ENCODE measurements around the gene CACNA2D3. TPM values are rescaled to one million over a fixed set of nuclear protein-coding genes. Genes with fewer than 3 reads are reported as not detected.

CACNA2D3 gene
- total and polyA plus RNA-seq, 12 donors = 0.26 to 13.7 (median 2.8) TPM; not detected in 1

- Histone ChIP-seq H3K36me3 (replicated peaks in 1 of 2) (no peaks in the 10 kb centered on the region), H3K27me3 (no peaks in the 10 kb centered on the region), H3K27ac (no peak overlapping the region), H3K4me1 (replicated peaks in 1 of 2) (peaks cover 22 to 31% of the 10 kb centered on the region in 2 donors), H3K4me3 (no peak overlapping the region), H3K9me3 (replicated peaks in 1 of 3) (no peaks in the 10 kb centered on the region)
- WGBS, 4 donors = 53 to 77% (median 66%) methylated on average over 3 of the region's 3 CpGs
- no peak for TF ChIP-seq POLR2A (IDR thresholded peaks at IDR 0.05)
- TF ChIP-seq CTCF (IDR thresholded peaks at IDR 0.05) = no peak
- no peak for DNase-seq
- intact Hi-C loops (cut with DNase I) = no loop called here
These were observed 767.4 kb downstream of the CACNA2D3 start for GRCh38 chr3:54889731-54890130.

GRCh38 chr3:54891540-54891897 is 769.2 kb downstream of the CACNA2D3 start:
- Histone ChIP-seq H3K36me3 (replicated peaks in 1 of 2) (no peaks in the 10 kb centered on the region), H3K27ac (peak overlapping the region in 4 of 5 donors; percentile 65 to 86 (median 76)), H3K4me3 (no peak overlapping the region), H3K4me1 (replicated peaks in 1 of 2) (peaks cover 22 to 31% of the 10 kb centered on the region in 2 donors), H3K27me3 (no peaks in the 10 kb centered on the region), H3K9me3 (replicated peaks in 1 of 3) (no peaks in the 10 kb centered on the region)
- WGBS, 4 donors = 9 to 12% (median 11%) methylated on average over 5 of the region's 5 CpGs
- peak; percentile 26 to 68 (median 64) for TF ChIP-seq CTCF (IDR thresholded peaks at IDR 0.05)
- TF ChIP-seq POLR2A (IDR thresholded peaks at IDR 0.05) = no peak
- intact Hi-C loops (cut with DNase I) = no loop called here
- DNase-seq = peak; percentile 85 to 94 (median 93)

- intact Hi-C loops (cut with DNase I) = no loop called here
- peak overlapping the region in 3 of 5 donors; percentile 18 to 81 (median 65) for H3K27ac ChIP-seq
These were observed 769.8 kb downstream of the CACNA2D3 start for GRCh38 chr3:54892168-54892567.

GRCh38 chr3:54895613-54896012 is 773.3 kb downstream of the CACNA2D3 start:
- TF ChIP-seq CTCF (IDR thresholded peaks at IDR 0.05) (no peak), POLR2A (IDR thresholded peaks at IDR 0.05) (no peak)
- Histone ChIP-seq H3K27ac (no peak overlapping the region), H3K9me3 (replicated peaks in 1 of 3) (no peaks in the 10 kb centered on the region), H3K4me3 (no peak overlapping the region), H3K36me3 (replicated peaks in 1 of 2) (no peaks in the 10 kb centered on the region), H3K27me3 (no peaks in the 10 kb centered on the region), H3K4me1 (replicated peaks in 1 of 2) (peaks cover 20 to 22% of the 10 kb centered on the region in 2 donors)
- DNase-seq = no peak
- intact Hi-C loops (cut with DNase I) = no loop called here
- WGBS, 4 donors = 94 to 97% (median 95%) methylated on average over 4 of the region's 4 CpGs

More at GRCh38 chr3:54892168-54892567, 769.8 kb downstream of the CACNA2D3 start:
- no peaks in the 10 kb centered on the region for H3K9me3 ChIP-seq (replicated peaks in 1 of 3)
- no peak for DNase-seq
- peaks cover 22 to 31% of the 10 kb centered on the region in 2 donors for H3K4me1 ChIP-seq (replicated peaks in 1 of 2)
- 54 to 97% (median 95%) methylated on average over 2 of the region's 2 CpGs for WGBS, 4 donors
- H3K36me3 ChIP-seq (replicated peaks in 1 of 2) = no peaks in the 10 kb centered on the region
- H3K27me3 ChIP-seq = no peaks in the 10 kb centered on the region
- TF ChIP-seq CTCF (IDR thresholded peaks at IDR 0.05) (no peak), POLR2A (IDR thresholded peaks at IDR 0.05) (no peak)
- no peak overlapping the region for H3K4me3 ChIP-seq
